Bronchial epithelial cell (primary cell): ENCODE measurements around the gene RBM20. TPM values are rescaled to one million over a fixed set of nuclear protein-coding genes. Genes with fewer than 3 reads are reported as not detected.

Source experiments
- DNase-seq: peaks from one replicate; pipeline ENCODE4 v3.0.0-alpha.2; 2010; ENCODE audit warnings: low read depth
- FAIRE-seq: peaks from 2 replicates; lab custom pipeline; 2011; peaks lifted over from hg19 to GRCh38; lab: Jason Lieb, UNC
- H3K27me3 ChIP-seq: 2 replicates; pipeline ENCODE4 v1.5.1; 2011; ENCODE audit warnings: low read length; ENCODE audit not compliant: control insufficient read depth, insufficient read depth
- H3K36me3 ChIP-seq: 2 replicates; pipeline ENCODE4 v1.5.1; 2011; ENCODE audit warnings: low read length; ENCODE audit not compliant: control insufficient read depth, insufficient read depth
- H3K4me3 ChIP-seq: 2 replicates; pipeline ENCODE4 v1.5.1; 2011; ENCODE audit warnings: mild to moderate bottlenecking, low read depth, low read length, control low read depth
- CTCF ChIP-seq: IDR thresholded peaks from 2 replicates; pipeline ENCODE4 v1.5.1; 2011; ENCODE audit warnings: mild to moderate bottlenecking, moderate library complexity, low read length, control low read depth, inconsistent platforms; ENCODE audit not compliant: insufficient read depth, severe bottlenecking
- total RNA-seq: library from RNA; depleted of rRNA; stranded (reverse); fragments of >200 nt; gene quantifications from 2 replicates; pipeline ENCODE4 v1.2.1, GENCODE V29; 2014

Gene RBM20
- total RNA-seq, 1 donor from 2014 or later = not detected

- Histone ChIP-seq H3K4me3 (no peak overlapping the region), H3K27me3 (peaks cover 3% of the 10 kb centered on the region), H3K36me3 (no peaks in the 10 kb centered on the region)
- TF ChIP-seq CTCF = no peak
- DNase-seq (no peak), FAIRE-seq (no peak)
Observed at GRCh38 chr10:110698782-110699201, 54.7 kb downstream of the RBM20 start.

- DNase-seq = no peak
- Histone ChIP-seq H3K36me3 (no peaks in the 10 kb centered on the region), H3K27me3 (peaks cover 2% of the 10 kb centered on the region), H3K4me3 (no peak overlapping the region)
- TF ChIP-seq CTCF = no peak
- FAIRE-seq = no peak
Observed at GRCh38 chr10:110699859-110700468, 55.8 kb downstream of the RBM20 start.

GRCh38 chr10:110700947-110701616 lies 56.9 kb downstream of the RBM20 start:
- DNase-seq (no peak), FAIRE-seq (no peak)
- H3K27me3 ChIP-seq = peaks cover 2% of the 10 kb centered on the region
- no peaks in the 10 kb centered on the region for H3K36me3 ChIP-seq
- no peak for TF ChIP-seq CTCF
- H3K4me3 ChIP-seq = no peak overlapping the region

GRCh38 chr10:110701617-110701971 lies 57.5 kb downstream of the RBM20 start:
- Histone ChIP-seq H3K27me3 (peaks cover 2% of the 10 kb centered on the region), H3K36me3 (no peaks in the 10 kb centered on the region), H3K4me3 (no peak overlapping the region)
- DNase-seq = no peak
- FAIRE-seq = no peak
- no peak for TF ChIP-seq CTCF

- TF ChIP-seq CTCF = no peak
- Histone ChIP-seq H3K36me3 (no peaks in the 10 kb centered on the region), H3K27me3 (no peaks in the 10 kb centered on the region), H3K4me3 (no peak overlapping the region)
- FAIRE-seq (no peak), DNase-seq (no peak)
Observed at GRCh38 chr10:110704070-110704469, 59.9 kb downstream of the RBM20 start.
